ENCODE results near the gene MILR1.
A peak's percentile ranks its signal among the peaks of the same experiment; 100 is the strongest.

Gene MILR1

GRCh38 chr17:64496786-64497564 lies 48.1 kb downstream of the MILR1 start, which contains the start of gene POLG2 (continued):
- TF ChIP-seq ZNF626 (tag by site-specific recombination; IDR thresholded peaks at IDR 0.05) (no peak; the same call in 1 of the 2 replicates), ZNF426 (tag by site-specific recombination; IDR thresholded peaks at IDR 0.05) (no peak), ZFHX2 (tag by site-specific recombination; conservative IDR thresholded peaks at IDR 0.05) (peak; percentile 65), ZNF184 (tag by site-specific recombination; IDR thresholded peaks at IDR 0.05) (no peak), KLF9 (tag by site-specific recombination; IDR thresholded peaks at IDR 0.05; ENCODE audit: low read depth) (peak; percentile 78), ZNF112 (tag by site-specific recombination; IDR thresholded peaks at IDR 0.05) (no peak), ZNF560 (tag by site-specific recombination; IDR thresholded peaks at IDR 0.05; ENCODE audit: borderline replicate concordance) (no peak), ZBTB7A (tag by site-specific recombination; IDR thresholded peaks at IDR 0.05; ENCODE audit: low read depth) (no peak), ZIC2 (tag by site-specific recombination; IDR thresholded peaks at IDR 0.05) (no peak), ZNF335 (tag by site-specific recombination; conservative IDR thresholded peaks at IDR 0.05) (peak; percentile 81), ZEB2 (tag by site-specific recombination; IDR thresholded peaks at IDR 0.05) (peak; percentile 85; the same call in 1 of the 2 replicates), HOXC10 (CRISPR knock-in tag; IDR thresholded peaks at IDR 0.05) (no peak), ZNF311 (tag by site-specific recombination; IDR thresholded peaks at IDR 0.05; ENCODE audit: borderline replicate concordance) (no peak), ZNF530 (tag by site-specific recombination; IDR thresholded peaks at IDR 0.05; ENCODE audit: low read depth) (no peak), ZFP69B (tag by site-specific recombination; IDR thresholded peaks at IDR 0.05) (0 out of 2 replicates have a peak, but pooled peaks have one; percentile 44), TCF7L2 (IDR thresholded peaks at IDR 0.05; ENCODE audit: borderline replicate concordance, low read depth, low read length) (no peak), ZBTB48 (tag by site-specific recombination; IDR thresholded peaks at IDR 0.05) (no peak), ZNF785 (tag by site-specific recombination; IDR thresholded peaks at IDR 0.05) (no peak), ZNF202 (tag by site-specific recombination; IDR thresholded peaks at IDR 0.05; ENCODE audit: borderline replicate concordance) (no peak), KLF7 (tag by site-specific recombination; IDR thresholded peaks at IDR 0.05; ENCODE audit: borderline replicate concordance) (peak; percentile 29), ZNF423 (tag by site-specific recombination; IDR thresholded peaks at IDR 0.05) (no peak), BCL11A (tag by site-specific recombination; IDR thresholded peaks at IDR 0.05; ENCODE audit: low read depth) (no peak), ZNF660 (tag by site-specific recombination; IDR thresholded peaks at IDR 0.05) (no peak; the same call in none of the 2 replicates), ZNF664 (tag by site-specific recombination; IDR thresholded peaks at IDR 0.05) (no peak), GLI4 (tag by site-specific recombination; IDR thresholded peaks at IDR 0.05) (no peak), ATF2 (tag by site-specific recombination; IDR thresholded peaks at IDR 0.05; ENCODE audit: low read depth) (no peak), ZNF529 (tag by site-specific recombination; IDR thresholded peaks at IDR 0.05; ENCODE audit: insufficient replicate concordance) (no peak)
- TF ChIP-seq, protein P1, sequence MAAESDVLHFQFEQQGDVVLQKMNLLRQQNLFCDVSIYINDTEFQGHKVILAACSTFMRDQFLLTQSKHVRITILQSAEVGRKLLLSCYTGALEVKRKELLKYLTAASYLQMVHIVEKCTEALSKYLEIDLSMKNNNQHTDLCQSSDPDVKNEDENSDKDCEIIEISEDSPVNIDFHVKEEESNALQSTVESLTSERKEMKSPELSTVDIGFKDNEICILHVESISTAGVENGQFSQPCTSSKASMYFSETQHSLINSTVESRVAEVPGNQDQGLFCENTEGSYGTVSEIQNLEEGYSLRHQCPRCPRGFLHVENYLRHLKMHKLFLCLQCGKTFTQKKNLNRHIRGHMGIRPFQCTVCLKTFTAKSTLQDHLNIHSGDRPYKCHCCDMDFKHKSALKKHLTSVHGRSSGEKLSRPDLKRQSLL (tag by site-specific recombination; IDR thresholded peaks at IDR 0.05) = no peak
- TF ChIP-seq, protein P2, sequence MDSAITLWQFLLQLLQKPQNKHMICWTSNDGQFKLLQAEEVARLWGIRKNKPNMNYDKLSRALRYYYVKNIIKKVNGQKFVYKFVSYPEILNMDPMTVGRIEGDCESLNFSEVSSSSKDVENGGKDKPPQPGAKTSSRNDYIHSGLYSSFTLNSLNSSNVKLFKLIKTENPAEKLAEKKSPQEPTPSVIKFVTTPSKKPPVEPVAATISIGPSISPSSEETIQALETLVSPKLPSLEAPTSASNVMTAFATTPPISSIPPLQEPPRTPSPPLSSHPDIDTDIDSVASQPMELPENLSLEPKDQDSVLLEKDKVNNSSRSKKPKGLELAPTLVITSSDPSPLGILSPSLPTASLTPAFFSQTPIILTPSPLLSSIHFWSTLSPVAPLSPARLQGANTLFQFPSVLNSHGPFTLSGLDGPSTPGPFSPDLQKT (IDR thresholded peaks at IDR 0.05; ENCODE audit: borderline replicate concordance, low read depth, low read length) = no peak
- TF ChIP-seq, protein P3, sequence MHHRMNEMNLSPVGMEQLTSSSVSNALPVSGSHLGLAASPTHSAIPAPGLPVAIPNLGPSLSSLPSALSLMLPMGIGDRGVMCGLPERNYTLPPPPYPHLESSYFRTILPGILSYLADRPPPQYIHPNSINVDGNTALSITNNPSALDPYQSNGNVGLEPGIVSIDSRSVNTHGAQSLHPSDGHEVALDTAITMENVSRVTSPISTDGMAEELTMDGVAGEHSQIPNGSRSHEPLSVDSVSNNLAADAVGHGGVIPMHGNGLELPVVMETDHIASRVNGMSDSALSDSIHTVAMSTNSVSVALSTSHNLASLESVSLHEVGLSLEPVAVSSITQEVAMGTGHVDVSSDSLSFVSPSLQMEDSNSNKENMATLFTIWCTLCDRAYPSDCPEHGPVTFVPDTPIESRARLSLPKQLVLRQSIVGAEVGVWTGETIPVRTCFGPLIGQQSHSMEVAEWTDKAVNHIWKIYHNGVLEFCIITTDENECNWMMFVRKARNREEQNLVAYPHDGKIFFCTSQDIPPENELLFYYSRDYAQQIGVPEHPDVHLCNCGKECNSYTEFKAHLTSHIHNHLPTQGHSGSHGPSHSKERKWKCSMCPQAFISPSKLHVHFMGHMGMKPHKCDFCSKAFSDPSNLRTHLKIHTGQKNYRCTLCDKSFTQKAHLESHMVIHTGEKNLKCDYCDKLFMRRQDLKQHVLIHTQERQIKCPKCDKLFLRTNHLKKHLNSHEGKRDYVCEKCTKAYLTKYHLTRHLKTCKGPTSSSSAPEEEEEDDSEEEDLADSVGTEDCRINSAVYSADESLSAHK (tag by site-specific recombination; IDR thresholded peaks at IDR 0.05) = no peak
- TF ChIP-seq, protein P4, sequence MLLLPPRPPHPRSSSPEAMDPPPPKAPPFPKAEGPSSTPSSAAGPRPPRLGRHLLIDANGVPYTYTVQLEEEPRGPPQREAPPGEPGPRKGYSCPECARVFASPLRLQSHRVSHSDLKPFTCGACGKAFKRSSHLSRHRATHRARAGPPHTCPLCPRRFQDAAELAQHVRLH (tag by site-specific recombination; IDR thresholded peaks at IDR 0.05) = no peak
- TF ChIP-seq, protein P5, sequence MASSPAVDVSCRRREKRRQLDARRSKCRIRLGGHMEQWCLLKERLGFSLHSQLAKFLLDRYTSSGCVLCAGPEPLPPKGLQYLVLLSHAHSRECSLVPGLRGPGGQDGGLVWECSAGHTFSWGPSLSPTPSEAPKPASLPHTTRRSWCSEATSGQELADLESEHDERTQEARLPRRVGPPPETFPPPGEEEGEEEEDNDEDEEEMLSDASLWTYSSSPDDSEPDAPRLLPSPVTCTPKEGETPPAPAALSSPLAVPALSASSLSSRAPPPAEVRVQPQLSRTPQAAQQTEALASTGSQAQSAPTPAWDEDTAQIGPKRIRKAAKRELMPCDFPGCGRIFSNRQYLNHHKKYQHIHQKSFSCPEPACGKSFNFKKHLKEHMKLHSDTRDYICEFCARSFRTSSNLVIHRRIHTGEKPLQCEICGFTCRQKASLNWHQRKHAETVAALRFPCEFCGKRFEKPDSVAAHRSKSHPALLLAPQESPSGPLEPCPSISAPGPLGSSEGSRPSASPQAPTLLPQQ (tag by site-specific recombination; IDR thresholded peaks at IDR 0.05) = peak; percentile 49; the same call in 1 of the 2 replicates
